Endothelial cell of umbilical vein (primary cell): Measurements from ENCODE around the gene MYPN. TPM values are rescaled to one million over a fixed set of nuclear protein-coding genes. Genes with fewer than 3 reads are reported as not detected.
"Not testable (repeated sequence)": the region's sequence is repeated elsewhere in the genome, so short reads cannot be mapped to it uniquely, and the experiment has no call there.

ENCODE experiments used
- BruUV-seq: library from RNA; stranded (reverse); fragments of 400-500 nt; replicated peaks from 2 replicates; lab custom pipeline; 2021; lab: Mats Ljungman, UMichigan
- CTCF ChIA-PET: fragments of 300-600, 350-600 bp; sonication (Branson Sonifier 250); formaldehyde crosslinking; loops from one replicate; lab custom pipeline; 2021; ENCODE audit warnings: antibody characterized with exemption, inconsistent platforms; lab: Charles Lee
- POLR2A ChIA-PET: fragments of 300-600, 350-600 bp; sonication (Branson Sonifier 250); formaldehyde crosslinking; loops from one replicate; lab custom pipeline; 2021; ENCODE audit warnings: antibody characterized with exemption, inconsistent platforms; lab: Charles Lee
- DNase-seq: peaks from one replicate; pipeline ENCODE4 v3.0.0-alpha.2; 2011; ENCODE audit warnings: low read depth, low spot score
- FAIRE-seq: peaks from 2 replicates; lab custom pipeline; 2011; peaks lifted over from hg19 to GRCh38; lab: Jason Lieb, UNC
- H2AFZ ChIP-seq: 2 replicates; pipeline ENCODE4 v1.6.0; 2012; ENCODE audit warnings: low read depth, low read length, control low read depth, inconsistent platforms
- H3K27ac ChIP-seq: 2 replicates; pipeline ENCODE4 v1.5.1; 2011; ENCODE audit warnings: low read depth, mild to moderate bottlenecking, control low read depth, low read length, moderate library complexity; ENCODE audit not compliant: insufficient read depth
- H3K27me3 ChIP-seq, 2 experiments: 2 replicates each; pipeline versions ENCODE4 v1.6.0 to v1.6.1; 2011; ENCODE audit warnings: low read length in 2 of 2, mixed read lengths in 1 of 2; ENCODE audit not compliant: control insufficient read depth in 2 of 2, insufficient read depth in 2 of 2
- H3K36me3 ChIP-seq, 2 experiments: 2 replicates in 1 of 2; 3 replicates in 1 of 2; pipeline ENCODE4 v1.5.1; 2011; ENCODE audit warnings: low read length in 2 of 2, mild to moderate bottlenecking in 1 of 2, moderate library complexity in 1 of 2; ENCODE audit not compliant: control insufficient read depth in 2 of 2, insufficient read depth in 2 of 2; ENCODE audit errors: extremely low read depth in 1 of 2
- H3K4me1 ChIP-seq: 3 replicates; pipeline ENCODE4 v1.5.1; 2011; ENCODE audit warnings: mild to moderate bottlenecking, low read length; ENCODE audit not compliant: control insufficient read depth, insufficient read depth; ENCODE audit errors: extremely low read depth
- H3K4me2 ChIP-seq: 2 replicates; pipeline ENCODE4 v1.6.1; 2011; ENCODE audit warnings: low read length, control low read depth, mixed read lengths; ENCODE audit not compliant: insufficient read depth
- H3K4me3 ChIP-seq, 3 experiments: fragments of 200-600 bp in 1 of 3; sonication (generic), shearing (Covaris generic) in 1 of 3; replicated peaks in 1 of 3; 2 replicates each; pipeline ENCODE4 v1.5.1; 2011 to 2016; ENCODE audit warnings: control low read depth in 3 of 3, low read length in 3 of 3, mild to moderate bottlenecking in 2 of 3, inconsistent platforms in 1 of 3, low read depth in 1 of 3, moderate library complexity in 1 of 3; ENCODE audit not compliant: insufficient read depth in 1 of 3
- H3K79me2 ChIP-seq: 2 replicates; pipeline ENCODE4 v1.6.0; 2012; ENCODE audit warnings: low read length, inconsistent platforms; ENCODE audit not compliant: control insufficient read depth, insufficient read depth
- H3K9ac ChIP-seq: replicated peaks from 2 replicates; pipeline ENCODE3; 2011; ENCODE audit warnings: low read length, control low read depth; ENCODE audit not compliant: insufficient read depth; ENCODE audit errors: extremely low read depth
- H3K9me1 ChIP-seq: replicated peaks from 3 replicates; pipeline ENCODE4 v1.6.0; 2011; ENCODE audit warnings: mild to moderate bottlenecking, low read length; ENCODE audit not compliant: control insufficient read depth, insufficient read depth; ENCODE audit errors: extremely low read depth
- H3K9me3 ChIP-seq: replicated peaks from 2 replicates; pipeline ENCODE4 v1.5.1; 2012; ENCODE audit warnings: low read length, inconsistent platforms; ENCODE audit not compliant: control insufficient read depth, insufficient read depth
- H4K20me1 ChIP-seq: replicated peaks from 2 replicates; pipeline ENCODE3; 2011; ENCODE audit warnings: mild to moderate bottlenecking, low read length; ENCODE audit not compliant: control insufficient read depth, insufficient read depth; ENCODE audit errors: extremely low read depth
- EZH2 ChIP-seq: IDR thresholded peaks from 2 replicates; pipeline ENCODE4 v1.6.1; 2012; ENCODE audit warnings: borderline replicate concordance, low read depth, mild to moderate bottlenecking, moderate library complexity, low read length, inconsistent platforms; ENCODE audit not compliant: severe bottlenecking
- FOS ChIP-seq: IDR thresholded peaks from 2 replicates; pipeline ENCODE4 v1.6.1; 2011; ENCODE audit warnings: mild to moderate bottlenecking, low read length, moderate library complexity, borderline replicate concordance; ENCODE audit not compliant: insufficient read depth
- GATA2 ChIP-seq: IDR thresholded peaks from 2 replicates; pipeline ENCODE4 v1.7.0; 2011; ENCODE audit warnings: low read depth, mild to moderate bottlenecking, moderate library complexity, mixed read lengths, low read length; ENCODE audit not compliant: insufficient read length, insufficient read depth
- JUN ChIP-seq: IDR thresholded peaks from 2 replicates; pipeline ENCODE4 v1.6.1; 2011; ENCODE audit warnings: borderline replicate concordance, low read depth; ENCODE audit not compliant: insufficient read length, insufficient read depth
- MYC ChIP-seq: IDR thresholded peaks from one replicate; pipeline ENCODE4 v1.6.1; 2011; ENCODE audit warnings: mild to moderate bottlenecking, low read depth, low read length
- POLR2A ChIP-seq: IDR thresholded peaks from 2 replicates; pipeline ENCODE4 v1.6.1; 2012; ENCODE audit warnings: low read depth, mild to moderate bottlenecking, control low read depth, low read length
- dilution Hi-C: fragments of 300-500 bp; cut with MboI; formaldehyde crosslinking; loops from one replicate; pipeline ENCODE4 v1.15.0; 2019; ENCODE audit warnings: low sequenced_read_pairs; ENCODE audit not compliant: extremely low pct_ligation_motif_present
- intact Hi-C: fragments of 100-400 bp; cut with micrococcal nuclease; formaldehyde crosslinking; loops from one replicate; pipeline ENCODE4 v1.10.0; 2022
- polyA plus RNA-seq, 4 experiments: library from polyadenylated mRNA; depleted of rRNA in 3 of 4; stranded (reverse) in 3 of 4; unstranded in 1 of 4; fragments of >200 nt; gene quantifications; 2 replicates each; pipeline versions ENCODE4 v1.2.1 to v1.2.3, GENCODE V29; 2011 to 2012; ENCODE audit warnings: missing spikeins in 1 of 4
- total RNA-seq: library from RNA; stranded (reverse); gene quantifications from 2 replicates; pipeline ENCODE4 v1.2.3, GENCODE V29; 2021
- TF ChIP-seq, protein P1 (sequence below): IDR thresholded peaks from 2 replicates; pipeline ENCODE4 v1.6.1; 2011; ENCODE audit not compliant: insufficient read depth, insufficient read length
- TF ChIP-seq, protein P2 (sequence below), 2 donors: IDR thresholded peaks; 1 replicate in 1 of 2; 2 replicates in 1 of 2; pipeline ENCODE4 v1.5.1; 2011; ENCODE audit warnings: low read length in 2 of 2, mild to moderate bottlenecking in 2 of 2, moderate library complexity in 2 of 2, control low read depth in 1 of 2, inconsistent platforms in 1 of 2, low read depth in 1 of 2; ENCODE audit not compliant: insufficient read depth in 1 of 2; ENCODE audit errors: extremely low read depth in 1 of 2

Gene MYPN
- total and polyA plus RNA-seq, 2 donors (not counting 3 experiments of a cell fraction or from before 2014, with no cell fraction given), result 0.01 TPM; not detected in 1

DNA sequence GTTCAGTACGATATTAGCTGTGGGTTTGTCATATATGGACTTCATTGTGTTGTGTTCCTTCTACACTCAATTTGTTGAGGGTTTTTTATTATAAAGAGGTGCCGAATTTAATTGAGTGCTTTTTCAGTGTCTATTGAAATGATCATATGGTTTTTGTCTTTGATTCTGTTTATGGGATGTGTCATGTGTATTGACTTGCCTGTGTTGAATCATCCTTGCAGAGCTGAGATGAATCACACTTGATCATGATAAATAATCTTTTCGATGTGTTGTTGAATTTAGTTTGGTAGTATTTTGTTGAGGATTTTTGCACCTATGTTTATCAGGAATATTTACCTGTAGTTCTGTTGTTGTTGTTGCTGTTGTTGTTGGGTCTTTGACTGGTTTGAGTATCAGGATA is 82.8 kb downstream of the MYPN start:
- no peak for FAIRE-seq
- intact Hi-C loops, result no loop called here
- BruUV-seq, result no TSS peak
- CTCF ChIA-PET, result interaction anchor here (1.2 kb wide), 1 partner anchor 21 kb away, joined by 6 read pairs; no protein-coding TSS in a partner anchor
- Histone ChIP-seq H3K4me1 (no peaks in the 10 kb centered on the region), H3K9me1 (no peaks in the 10 kb centered on the region), H3K36me3 (no peaks in the 10 kb centered on the region), H3K4me3 (no peak overlapping the region), H3K27ac (no peak overlapping the region), H3K9me3 (no peaks in the 10 kb centered on the region), H2AFZ (no peak overlapping the region), H4K20me1 (no peaks in the 10 kb centered on the region), H3K9ac (no peak overlapping the region), H3K27me3 (peaks cover 0 to 6% of the 10 kb centered on the region in 2 experiments), H3K4me2 (no peak overlapping the region), H3K79me2 (no peaks in the 10 kb centered on the region)
- TF ChIP-seq MYC (no peak), EZH2 (no peak), FOS (peak; percentile 57), POLR2A (no peak)
- TF ChIP-seq, protein P1, sequence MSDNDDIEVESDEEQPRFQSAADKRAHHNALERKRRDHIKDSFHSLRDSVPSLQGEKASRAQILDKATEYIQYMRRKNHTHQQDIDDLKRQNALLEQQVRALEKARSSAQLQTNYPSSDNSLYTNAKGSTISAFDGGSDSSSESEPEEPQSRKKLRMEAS, result no peak
- dilution Hi-C loops, result no loop called here
- DNase-seq, result no peak
- POLR2A ChIA-PET, result no interaction called here

DNA sequence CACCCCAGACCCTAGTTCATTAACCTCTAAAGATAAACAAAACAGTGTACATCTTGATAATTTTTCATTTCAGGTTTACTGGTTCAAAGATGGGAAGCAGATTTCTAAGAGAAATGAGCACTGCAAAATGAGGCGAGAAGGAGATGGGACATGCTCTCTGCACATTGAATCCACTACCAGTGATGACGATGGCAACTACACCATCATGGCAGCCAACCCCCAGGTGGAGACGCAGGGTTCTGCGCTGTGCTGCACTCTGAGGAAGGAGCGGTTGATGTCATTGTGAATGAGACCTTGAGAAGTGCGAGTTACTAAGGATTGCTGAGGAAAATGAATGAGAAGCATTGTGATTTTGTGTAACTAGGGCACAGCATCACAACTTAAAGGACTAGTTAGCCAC is 85.0 kb downstream of the MYPN start:
- Histone ChIP-seq H3K9me1 (no peaks in the 10 kb centered on the region), H3K79me2 (no peaks in the 10 kb centered on the region), H3K9ac (no peak overlapping the region), H2AFZ (no peak overlapping the region), H3K27ac (no peak overlapping the region), H4K20me1 (no peaks in the 10 kb centered on the region), H3K4me3 (no peak overlapping the region), H3K27me3 (peaks cover 2 to 3% of the 10 kb centered on the region in 2 experiments), H3K4me2 (no peak overlapping the region), H3K36me3 (no peaks in the 10 kb centered on the region), H3K9me3 (no peaks in the 10 kb centered on the region), H3K4me1 (no peaks in the 10 kb centered on the region)
- FAIRE-seq, result no peak
- POLR2A ChIA-PET, result no interaction called here
- intact Hi-C loops, result no loop called here
- CTCF ChIA-PET, result interaction anchor here (1.0 kb wide), 3 partner anchors 18 to 339 kb away, joined by 3 read pairs; no protein-coding TSS in a partner anchor
- dilution Hi-C loops, result no loop called here
- BruUV-seq, result no TSS peak
- no peak for DNase-seq
- TF ChIP-seq, protein P1, result no peak
- no peak for TF ChIP-seq EZH2
- TF ChIP-seq GATA2, result no peak
- TF ChIP-seq, protein P2, sequence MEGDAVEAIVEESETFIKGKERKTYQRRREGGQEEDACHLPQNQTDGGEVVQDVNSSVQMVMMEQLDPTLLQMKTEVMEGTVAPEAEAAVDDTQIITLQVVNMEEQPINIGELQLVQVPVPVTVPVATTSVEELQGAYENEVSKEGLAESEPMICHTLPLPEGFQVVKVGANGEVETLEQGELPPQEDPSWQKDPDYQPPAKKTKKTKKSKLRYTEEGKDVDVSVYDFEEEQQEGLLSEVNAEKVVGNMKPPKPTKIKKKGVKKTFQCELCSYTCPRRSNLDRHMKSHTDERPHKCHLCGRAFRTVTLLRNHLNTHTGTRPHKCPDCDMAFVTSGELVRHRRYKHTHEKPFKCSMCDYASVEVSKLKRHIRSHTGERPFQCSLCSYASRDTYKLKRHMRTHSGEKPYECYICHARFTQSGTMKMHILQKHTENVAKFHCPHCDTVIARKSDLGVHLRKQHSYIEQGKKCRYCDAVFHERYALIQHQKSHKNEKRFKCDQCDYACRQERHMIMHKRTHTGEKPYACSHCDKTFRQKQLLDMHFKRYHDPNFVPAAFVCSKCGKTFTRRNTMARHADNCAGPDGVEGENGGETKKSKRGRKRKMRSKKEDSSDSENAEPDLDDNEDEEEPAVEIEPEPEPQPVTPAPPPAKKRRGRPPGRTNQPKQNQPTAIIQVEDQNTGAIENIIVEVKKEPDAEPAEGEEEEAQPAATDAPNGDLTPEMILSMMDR (IDR thresholded peaks at IDR 0.05; ENCODE audit: extremely low read depth in 1 of 2, insufficient read depth in 1 of 2, low read depth in 1 of 2, low read length in 2 of 2), result no peak
- no peak for TF ChIP-seq POLR2A
- TF ChIP-seq JUN, result no peak
- no peak for TF ChIP-seq FOS
- TF ChIP-seq MYC, result no peak

DNA sequence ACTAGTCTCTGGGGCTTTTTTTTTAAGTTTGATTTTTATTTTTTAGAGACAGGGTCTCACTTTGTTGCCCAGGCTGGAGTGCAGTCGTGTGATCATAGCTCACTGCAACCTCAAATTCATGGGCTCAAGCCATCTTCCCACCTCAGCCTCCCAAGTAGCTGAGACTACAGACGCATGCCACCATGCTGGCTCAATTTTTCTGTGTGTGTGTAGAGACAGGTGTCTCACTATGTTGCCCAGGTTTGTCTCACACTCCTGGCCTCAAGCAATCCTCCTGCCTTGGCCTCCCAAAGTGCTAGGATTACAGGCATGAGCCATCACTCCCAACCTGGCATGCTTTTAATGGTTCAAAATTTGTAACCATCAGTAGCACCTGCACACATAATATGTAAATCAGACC is 86.5 kb downstream of the MYPN start:
- H3K9ac ChIP-seq, H3K4me2 ChIP-seq, H3K4me3 ChIP-seq, POLR2A ChIA-PET, FAIRE-seq, DNase-seq, H3K79me2 ChIP-seq, H2AFZ ChIP-seq, H3K36me3 ChIP-seq, BruUV-seq, H3K4me1 ChIP-seq, H3K27me3 ChIP-seq, H3K9me3 ChIP-seq, H4K20me1 ChIP-seq, H3K9me1 ChIP-seq, intact Hi-C loops, H3K27ac ChIP-seq, dilution Hi-C loops: not testable (repeated sequence)
- CTCF ChIA-PET, result interaction anchor here (1.5 to 1.7 kb wide), 3 partner anchors 11 to 107 kb away, joined by 3 to 10 read pairs (median 6); no protein-coding TSS in a partner anchor
